Right lobe of liver (tissue), 5 donors: ENCODE data around the gene EFNA4. TPM values are rescaled to one million over a fixed set of nuclear protein-coding genes. Genes with fewer than 3 reads are reported as not detected.

ENCODE experiments used
- total RNA-seq, 6 experiments: library from RNA; depleted of rRNA in 2 of 6; stranded (reverse); fragments of >200 nt in 2 of 6; fragmentation: NEBNext Ultra II Directional in 3 of 6; extraction: Animal tissue kit (Norgen Biotek cat#: 25700) in 3 of 6; gene quantifications; one replicate each; pipeline versions ENCODE4 v1.1.0 to v1.2.4, GENCODE V29; 2016 to 2023
- donor health status: DM: no; HTN: no; CAD: no.
- donor health status: DM: no; HTN: no; CAD: no.
- donor health status: DM: no; HTN: yes; CAD: no.
- donor health status: DM: no; HTN: yes; CAD: no.

Gene EFNA4
- total RNA-seq, 6 experiments from 2014 or later = 2.3 to 6.4 (median 3.0) TPM

Other genes with a start within 250 kb of the EFNA4 start
- gene KCNN3, start 193.5 kb upstream of the EFNA4 start, total RNA-seq = under 1 TPM; 0.15 to 0.64 (median 0.32) TPM
- 10 to 100 TPM; 16.9 to 34.5 (median 29.2) TPM for gene PMVK, start 127.0 kb upstream of the EFNA4 start, total RNA-seq
- 10 to 100 TPM; 16.7 to 25.9 (median 19.1) TPM for gene PBXIP1, start 107.6 kb upstream of the EFNA4 start, total RNA-seq
- 10 to 100 TPM in 4 of 6 experiments, 1 to 10 TPM in 2; 9.1 to 13.5 (median 10.9) TPM for gene PYGO2, start 102.0 kb upstream of the EFNA4 start, total RNA-seq
- gene SHC1, start 93.0 kb upstream of the EFNA4 start, total RNA-seq = 100 to 1,000 TPM in 1 of 6 experiments, 10 to 100 TPM in 5; 44.6 to 108 (median 75.3) TPM
- 10 to 100 TPM; 14.9 to 51.7 (median 23.1) TPM for gene CKS1B, start 89.1 kb upstream of the EFNA4 start, total RNA-seq
- 10 to 100 TPM; 18.3 to 33.1 (median 24.6) TPM for gene FLAD1, start 80.4 kb upstream of the EFNA4 start, total RNA-seq
- not detected for gene LENEP, start 70.2 kb upstream of the EFNA4 start, total RNA-seq
- gene ZBTB7B, start 60.9 kb upstream of the EFNA4 start, total RNA-seq = 10 to 100 TPM; 35.0 to 83.8 (median 38.8) TPM
- gene DCST2, start 30.0 kb upstream of the EFNA4 start, total RNA-seq = 1 to 10 TPM in 1 of 6 experiments, under 1 TPM in 4, not detected in 1; 0.72 to 1.4 (median 0.81) TPM
- gene DCST1, start 29.9 kb upstream of the EFNA4 start, total RNA-seq = not detected
- gene ADAM15, start 12.4 kb upstream of the EFNA4 start, total RNA-seq = 10 to 100 TPM; 16.2 to 33.9 (median 26.4) TPM
- gene EFNA3, start 15.1 kb downstream of the EFNA4 start, total RNA-seq = 1 to 10 TPM in 4 of 6 experiments, under 1 TPM in 2; 0.26 to 4.0 (median 2.5) TPM
- 100 to 1,000 TPM in 5 of 6 experiments, 10 to 100 TPM in 1; 87.5 to 419 (median 196) TPM for gene EFNA1, start 64.1 kb downstream of the EFNA4 start, total RNA-seq
- gene SLC50A1, start 72.1 kb downstream of the EFNA4 start, total RNA-seq = 10 to 100 TPM; 16.2 to 28.1 (median 24.4) TPM
- gene DPM3, start 76.8 kb downstream of the EFNA4 start, total RNA-seq = 100 to 1,000 TPM in 1 of 6 experiments, 10 to 100 TPM in 5; 50.4 to 106 (median 60.4) TPM
- 100 to 1,000 TPM in 3 of 6 experiments, 10 to 100 TPM in 3; 85.5 to 145 (median 99.9) TPM for gene KRTCAP2, start 109.6 kb downstream of the EFNA4 start, total RNA-seq
- under 1 TPM in 2 of 6 experiments, not detected in 4; 0.09 to 0.15 TPM for gene TRIM46, start 110.1 kb downstream of the EFNA4 start, total RNA-seq
- gene THBS3, start 144.2 kb downstream of the EFNA4 start, total RNA-seq = 10 to 100 TPM in 3 of 6 experiments, 1 to 10 TPM in 3; 4.0 to 14.4 (median 10.5) TPM
- gene MTX1, start 145.0 kb downstream of the EFNA4 start, total RNA-seq = 10 to 100 TPM; 20.0 to 50.7 (median 23.9) TPM
- 10 to 100 TPM in 2 of 6 experiments, 1 to 10 TPM in 4; 7.2 to 13.0 (median 9.6) TPM for gene ENTREP3, start 191.7 kb downstream of the EFNA4 start, total RNA-seq
- gene SCAMP3, start 198.6 kb downstream of the EFNA4 start, total RNA-seq = 10 to 100 TPM; 27.9 to 63.4 (median 29.2) TPM
- gene CLK2, start 209.8 kb downstream of the EFNA4 start, total RNA-seq = 10 to 100 TPM; 10.4 to 29.2 (median 20.2) TPM
- 1 to 10 TPM in 4 of 6 experiments, under 1 TPM in 2; 0.56 to 1.6 (median 1.2) TPM for gene HCN3, start 213.7 kb downstream of the EFNA4 start, total RNA-seq
- gene PKLR, start 237.7 kb downstream of the EFNA4 start, total RNA-seq = 10 to 100 TPM; 27.0 to 95.3 (median 36.1) TPM
- gene FDPS, start 245.1 kb downstream of the EFNA4 start, total RNA-seq = 100 to 1,000 TPM in 4 of 6 experiments, 10 to 100 TPM in 2; 51.1 to 236 (median 171) TPM